Stomach (tissue), 9 donors: ENCODE results near the gene RSPH3. TPM values are rescaled to one million over a fixed set of nuclear protein-coding genes. Genes with fewer than 3 reads are reported as not detected.

ENCODE experiments used
- DNase-seq, 2 donors: peaks; one replicate each; pipeline versions ENCODE4 v3.0.0 to v3.0.0-alpha.2; 2013 to 2019
- H3K27ac ChIP-seq, 5 donors: fragments of 200-600 bp in 4 of 5; sonication (generic) in 4 of 5; one replicate each; pipeline ENCODE4 v1.5.1; 2013 to 2019; ENCODE audit warnings: mild to moderate bottlenecking in 1 of 5, moderate library complexity in 1 of 5
- H3K27me3 ChIP-seq, 3 donors: fragments of 200-600 bp; sonication (generic); one replicate each; pipeline ENCODE4 v1.5.1; 2017 to 2019; ENCODE audit warnings: mixed run types in 1 of 3
- H3K36me3 ChIP-seq, 4 donors: fragments of 200-600 bp; sonication (generic); 1 replicate in 3 of 4; 2 replicates in 1 of 4; pipeline ENCODE4 v1.5.1; 2016 to 2019
- H3K4me1 ChIP-seq, 4 donors: fragments of 200-600 bp; sonication (generic); one replicate each; pipeline ENCODE4 v1.5.1; 2016 to 2019
- H3K4me3 ChIP-seq, 4 donors: fragments of 200-600 bp; sonication (generic) in 3 of 4; one replicate each; pipeline ENCODE4 v1.5.1; 2016 to 2019; ENCODE audit warnings: mild to moderate bottlenecking in 1 of 4
- H3K9me3 ChIP-seq, 4 donors: fragments of 200-600 bp; sonication (generic); one replicate each; pipeline ENCODE4 v1.5.1; 2016 to 2019
- EP300 ChIP-seq: sonication (generic); formaldehyde crosslinking; IDR thresholded peaks from one replicate; pipeline ENCODE4 v1.6.1; 2017; ENCODE audit warnings: antibody characterized with exemption
- POLR2A ChIP-seq, 4 donors: fragments of 450-650 bp; IDR thresholded peaks; one replicate each; pipeline ENCODE4 v1.6.1; 2016; ENCODE audit warnings: antibody characterized with exemption in 4 of 4, control low read depth in 2 of 4, mild to moderate bottlenecking in 1 of 4, moderate library complexity in 1 of 4
- POLR2AphosphoS5 ChIP-seq, 3 donors: sonication (generic); formaldehyde crosslinking; IDR thresholded peaks; one replicate each; pipeline ENCODE4 v1.6.1; 2016; ENCODE audit warnings: antibody characterized with exemption in 3 of 3
- WGBS, 5 donors: extraction: QIAGEN DNeasy Blood & Tissue Kit in 3 of 5; methylation state at CpG; one replicate each; pipeline versions ENCODE4 v1.1.5 to v1.1.7; 2013 to 2018; 5-methylcytosine and 5-hydroxymethylcytosine counted together
- intact Hi-C: fragments of 100-400 bp; cut with DNase I; formaldehyde crosslinking; loops from one replicate; pipeline ENCODE4 v1.15.1; 2023; ENCODE audit warnings: low total_unique reads
- polyA plus RNA-seq, 3 donors: library from polyadenylated mRNA; stranded (reverse); fragments of 200-250 nt; gene quantifications; one replicate each; pipeline ENCODE4 v1.2.3, GENCODE V29; 2013
- total RNA-seq, 5 donors: library from RNA; depleted of rRNA; stranded (reverse); fragments of >200 nt; gene quantifications; one replicate each; pipeline versions ENCODE4 v1.1.0 to v1.2.3, GENCODE V29; 2014 to 2016
- TF ChIP-seq, protein P1 (sequence below), 7 experiments: fragments of 450-650 bp in 4 of 7; fragments of 200-600 bp in 3 of 7; sonication (generic) in 3 of 7; IDR thresholded peaks; one replicate each; pipeline ENCODE4 v1.5.1; 2016 to 2019; ENCODE audit warnings: antibody characterized with exemption in 7 of 7, control low read depth in 2 of 7, mild to moderate bottlenecking in 1 of 7
- donor health status: healthy with polysubstance abuse.
- donor health status: Bipolar disorder and iron deficiency.
- donor health status: healthy.

Gene RSPH3
- total and polyA plus RNA-seq, 8 donors = 2.3 to 89.3 (median 5.9) TPM

DNA sequence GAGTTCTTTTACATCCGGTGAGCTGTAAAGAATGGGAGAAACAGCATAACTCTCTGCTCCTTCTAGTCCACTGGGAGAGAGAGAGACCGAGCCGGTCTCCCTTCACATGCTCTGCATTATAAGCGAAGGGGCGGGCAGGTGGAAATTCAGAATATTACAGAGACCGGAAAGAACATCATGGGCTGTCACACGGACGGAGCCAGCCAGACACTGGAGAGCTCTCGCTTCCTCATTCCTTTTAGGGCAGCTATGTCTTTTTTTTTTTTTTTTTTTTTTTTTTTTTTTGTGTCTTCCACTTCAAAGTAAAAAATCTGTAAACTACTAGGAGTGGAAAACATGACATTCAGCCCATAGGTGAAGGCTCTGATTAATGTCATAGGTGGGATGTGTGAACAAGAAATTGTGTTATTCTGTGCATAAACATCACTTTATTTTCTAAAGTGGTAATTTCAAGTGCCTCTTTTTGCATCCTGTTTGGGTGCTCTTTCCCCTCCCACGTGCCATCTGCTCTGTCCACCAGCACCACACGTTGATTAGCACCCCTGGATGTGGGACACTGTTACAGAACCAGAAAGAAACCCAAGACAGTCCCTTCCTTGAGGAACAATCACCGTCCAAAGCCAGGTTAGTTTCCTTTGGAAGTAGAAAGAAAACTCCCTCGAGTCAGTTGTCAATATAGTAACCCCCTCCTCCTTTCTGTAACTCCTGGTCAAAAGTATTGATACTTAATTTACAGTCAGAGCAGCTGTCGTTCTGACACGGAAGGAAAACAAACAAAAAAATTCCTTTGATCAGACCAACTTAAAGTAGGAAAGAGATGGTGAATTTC, 45.1 kb upstream of the RSPH3 start, which contains the start of gene TAGAP:
Gene TAGAP (minus strand): TSS at position 93 of the 829 bp plus-strand sequence. CDS start 845 bp downstream, outside the sequence.
- no peaks in the 10 kb centered on the region for H3K27me3 ChIP-seq
- WGBS, 5 donors = 28 to 38% (median 35%) methylated on average over 15 of the region's 15 CpGs
- peak within 1 kb of the TSS; percentile 33 to 80 (median 51) for H3K27ac ChIP-seq
- H3K4me3 ChIP-seq = peak within 1 kb of the TSS; percentile 19 to 39 (median 30)
- peak; percentile 70 to 80 for DNase-seq
- peak; percentile 20 to 84 (median 79) for TF ChIP-seq POLR2AphosphoS5 (IDR thresholded peaks at IDR 0.05)
- TF ChIP-seq, protein P1, sequence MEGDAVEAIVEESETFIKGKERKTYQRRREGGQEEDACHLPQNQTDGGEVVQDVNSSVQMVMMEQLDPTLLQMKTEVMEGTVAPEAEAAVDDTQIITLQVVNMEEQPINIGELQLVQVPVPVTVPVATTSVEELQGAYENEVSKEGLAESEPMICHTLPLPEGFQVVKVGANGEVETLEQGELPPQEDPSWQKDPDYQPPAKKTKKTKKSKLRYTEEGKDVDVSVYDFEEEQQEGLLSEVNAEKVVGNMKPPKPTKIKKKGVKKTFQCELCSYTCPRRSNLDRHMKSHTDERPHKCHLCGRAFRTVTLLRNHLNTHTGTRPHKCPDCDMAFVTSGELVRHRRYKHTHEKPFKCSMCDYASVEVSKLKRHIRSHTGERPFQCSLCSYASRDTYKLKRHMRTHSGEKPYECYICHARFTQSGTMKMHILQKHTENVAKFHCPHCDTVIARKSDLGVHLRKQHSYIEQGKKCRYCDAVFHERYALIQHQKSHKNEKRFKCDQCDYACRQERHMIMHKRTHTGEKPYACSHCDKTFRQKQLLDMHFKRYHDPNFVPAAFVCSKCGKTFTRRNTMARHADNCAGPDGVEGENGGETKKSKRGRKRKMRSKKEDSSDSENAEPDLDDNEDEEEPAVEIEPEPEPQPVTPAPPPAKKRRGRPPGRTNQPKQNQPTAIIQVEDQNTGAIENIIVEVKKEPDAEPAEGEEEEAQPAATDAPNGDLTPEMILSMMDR (IDR thresholded peaks at IDR 0.05) = no peak
- TF ChIP-seq EP300 = no peak
- no peak for TF ChIP-seq POLR2A (IDR thresholded peaks at IDR 0.05)
- intact Hi-C loops = loop anchor here (10.0 kb wide), 1 partner anchor 60 kb away; no protein-coding TSS in a partner anchor
- peaks cover 0 to 40% (median 9%) of the 10 kb centered on the region in 4 donors for H3K4me1 ChIP-seq
- no peaks in the 10 kb centered on the region for H3K9me3 ChIP-seq
- peaks cover 0 to 10% (median 3%) of the 10 kb centered on the region in 4 donors for H3K36me3 ChIP-seq

- WGBS, 5 donors = 55 to 71% (median 67%) methylated on average over 7 of the region's 7 CpGs
- TF ChIP-seq POLR2A (IDR thresholded peaks at IDR 0.05) (no peak), POLR2AphosphoS5 (IDR thresholded peaks at IDR 0.05) (no peak), EP300 (no peak)
- TF ChIP-seq, protein P1 (IDR thresholded peaks at IDR 0.05) = no peak
- Histone ChIP-seq H3K27me3 (no peaks in the 10 kb centered on the region), H3K4me3 (peak overlapping the region in 3 of 4 donors; percentile 25 to 39 (median 35)), H3K4me1 (peaks cover 0 to 41% (median 9%) of the 10 kb centered on the region in 4 donors), H3K9me3 (no peaks in the 10 kb centered on the region), H3K27ac (peak overlapping the region in 4 of 5 donors; percentile 33 to 80 (median 65)), H3K36me3 (peaks cover 0 to 10% (median 3%) of the 10 kb centered on the region in 4 donors)
- intact Hi-C loops = loop anchor here (10.0 kb wide), 1 partner anchor 61 kb away; no protein-coding TSS in a partner anchor
- no peak for DNase-seq
Observed at GRCh38 chr6:159043947-159044346, 43.9 kb upstream of the RSPH3 start.

- Histone ChIP-seq H3K36me3 (peaks cover 0 to 10% (median 3%) of the 10 kb centered on the region in 4 donors), H3K4me1 (peaks cover 0 to 47% (median 9%) of the 10 kb centered on the region in 4 donors), H3K9me3 (no peaks in the 10 kb centered on the region), H3K27ac (peak overlapping the region in 3 of 5 donors; percentile 51 to 80 (median 79)), H3K27me3 (no peaks in the 10 kb centered on the region), H3K4me3 (peak overlapping the region in 3 of 4 donors; percentile 22 to 39 (median 35))
- TF ChIP-seq POLR2AphosphoS5 (IDR thresholded peaks at IDR 0.05) = peak in 1 of 3 donors; percentile 17
- TF ChIP-seq, protein P1 (IDR thresholded peaks at IDR 0.05) = no peak
- WGBS, 5 donors = 46 to 64% (median 56%) methylated on average over 6 of the region's 6 CpGs
- intact Hi-C loops = loop anchor here (10.0 kb wide), 1 partner anchor 62 kb away; no protein-coding TSS in a partner anchor
- peak in 1 of 2 donors; percentile 23 for DNase-seq
Observed at GRCh38 chr6:159043251-159043650, 43.2 kb upstream of the RSPH3 start.

DNA sequence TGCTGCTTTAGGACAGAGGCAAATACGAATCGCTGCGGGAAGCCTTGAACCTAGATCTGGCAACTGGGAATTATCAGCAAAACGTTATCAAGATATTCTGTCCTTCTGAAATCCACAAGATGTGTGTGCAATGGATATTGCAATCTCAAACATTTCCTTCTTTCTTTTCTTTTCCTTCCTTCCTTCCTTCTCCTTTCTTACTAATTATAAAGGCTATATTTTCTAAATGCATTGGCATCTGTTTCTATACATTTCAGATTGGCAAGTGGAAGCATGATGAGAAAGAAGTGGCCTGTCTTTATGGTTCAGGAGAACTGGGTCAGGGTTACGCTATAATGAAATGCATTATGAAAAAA, 42.8 kb upstream of the RSPH3 start:
- no peak for DNase-seq
- Histone ChIP-seq H3K9me3 (no peaks in the 10 kb centered on the region), H3K27me3 (no peaks in the 10 kb centered on the region), H3K4me3 (peak overlapping the region in 3 of 4 donors; percentile 22 to 39 (median 35)), H3K4me1 (peaks cover 0 to 47% (median 9%) of the 10 kb centered on the region in 4 donors), H3K36me3 (peaks cover 0 to 11% (median 5%) of the 10 kb centered on the region in 4 donors), H3K27ac (peak overlapping the region in 3 of 5 donors; percentile 42 to 80 (median 79))
- WGBS, 5 donors = 18 to 22% (median 19%) methylated on average over 5 of the region's 5 CpGs
- intact Hi-C loops = loop anchor here (10.0 kb wide), 1 partner anchor 62 kb away; no protein-coding TSS in a partner anchor
- TF ChIP-seq POLR2A (IDR thresholded peaks at IDR 0.05) (no peak), EP300 (no peak), POLR2AphosphoS5 (IDR thresholded peaks at IDR 0.05) (no peak)
- TF ChIP-seq, protein P1 (IDR thresholded peaks at IDR 0.05) = no peak
